OCI-LY1 (cell line): ENCODE results near the gene STX5.

Experiments used
- H2AFZ ChIP-seq: fragments of 200-600 bp; sonication (generic), shearing (Covaris generic); 2 replicates; pipeline ENCODE4 v1.6.0; 2014; ENCODE audit warnings: antibody characterized with exemption, mild to moderate bottlenecking, low read length
- H3F3A ChIP-seq: fragments of 200-600 bp; sonication (generic), shearing (Covaris generic); 2 replicates; pipeline ENCODE4 v1.6.0; 2014; ENCODE audit warnings: mild to moderate bottlenecking, antibody characterized with exemption, low read length, moderate library complexity; ENCODE audit not compliant: insufficient read depth
- H3K27ac ChIP-seq: fragments of 200-600 bp; sonication (generic); 2 replicates; pipeline ENCODE4 v1.5.1; 2014; ENCODE audit warnings: low read length, mixed run types, mild to moderate bottlenecking, low read depth; ENCODE audit not compliant: poor library complexity, severe bottlenecking
- H3K27me3 ChIP-seq: fragments of 200-600 bp; sonication (generic); 2 replicates; pipeline ENCODE4 v1.6.0; 2014; ENCODE audit warnings: antibody characterized with exemption, mild to moderate bottlenecking, low read length, moderate library complexity; ENCODE audit not compliant: insufficient read depth
- H3K36me3 ChIP-seq: fragments of 200-600 bp; sonication (generic); 2 replicates; pipeline ENCODE4 v1.6.1; 2014; ENCODE audit warnings: mild to moderate bottlenecking, antibody characterized with exemption, low read length, moderate library complexity, mixed read lengths; ENCODE audit not compliant: insufficient read depth
- H3K4me1 ChIP-seq: fragments of 200-600 bp; sonication (generic); 2 replicates; pipeline ENCODE4 v1.5.1; 2014; ENCODE audit warnings: mild to moderate bottlenecking, low read length, moderate library complexity; ENCODE audit not compliant: insufficient read depth, severe bottlenecking
- H3K4me2 ChIP-seq: fragments of 200-600 bp; sonication (generic), shearing (Covaris generic); 2 replicates; pipeline ENCODE4 v1.6.1; 2014; ENCODE audit warnings: low read length
- H3K4me3 ChIP-seq: fragments of 200-600 bp; sonication (generic); 2 replicates; pipeline ENCODE4 v1.5.1; 2014; ENCODE audit warnings: low read length, low read depth, mild to moderate bottlenecking, mixed read lengths; ENCODE audit not compliant: poor library complexity, severe bottlenecking
- H3K79me2 ChIP-seq: fragments of 200-600 bp; shearing (Covaris generic); 2 replicates; pipeline ENCODE4 v1.6.1; 2016; ENCODE audit warnings: mixed run types, low read length, mixed read lengths; ENCODE audit not compliant: insufficient read depth
- H3K9ac ChIP-seq: fragments of 200-600 bp; sonication (generic), shearing (Covaris generic); 2 replicates; pipeline ENCODE4 v1.6.1; 2014; ENCODE audit warnings: mild to moderate bottlenecking, low read length, mixed read lengths
- H3K9me2 ChIP-seq: fragments of 200-600 bp; sonication (generic), shearing (Covaris generic); 2 replicates; pipeline ENCODE4 v1.6.1; 2014; ENCODE audit warnings: low read depth, mild to moderate bottlenecking, low read length, mixed read lengths
- H3K9me3 ChIP-seq: fragments of 200-600 bp; shearing (Covaris generic); 2 replicates; pipeline ENCODE4 v1.6.1; 2014; ENCODE audit warnings: low read length, mixed read lengths
- H4K20me1 ChIP-seq: fragments of 200-600 bp; sonication (generic), shearing (Covaris generic); 2 replicates; pipeline ENCODE4 v1.6.0; 2016; ENCODE audit warnings: mild to moderate bottlenecking, low read length; ENCODE audit not compliant: insufficient read depth
- EZH2 ChIP-seq: fragments of 200-600 bp; sonication (generic), shearing (Covaris generic); IDR thresholded peaks from 2 replicates; pipeline ENCODE4 v1.8.0; 2017; ENCODE audit warnings: borderline replicate concordance, mixed run types, mild to moderate bottlenecking, antibody characterized with exemption, low read length, moderate library complexity, mixed read lengths
- TF ChIP-seq, protein P1 (sequence below): fragments of 200-600 bp; sonication (generic), shearing (Covaris generic); IDR thresholded peaks from 2 replicates; pipeline ENCODE4 v1.5.1; 2017; ENCODE audit warnings: mild to moderate bottlenecking, antibody characterized with exemption, low read length, moderate library complexity, mixed read lengths

Gene STX5

DNA sequence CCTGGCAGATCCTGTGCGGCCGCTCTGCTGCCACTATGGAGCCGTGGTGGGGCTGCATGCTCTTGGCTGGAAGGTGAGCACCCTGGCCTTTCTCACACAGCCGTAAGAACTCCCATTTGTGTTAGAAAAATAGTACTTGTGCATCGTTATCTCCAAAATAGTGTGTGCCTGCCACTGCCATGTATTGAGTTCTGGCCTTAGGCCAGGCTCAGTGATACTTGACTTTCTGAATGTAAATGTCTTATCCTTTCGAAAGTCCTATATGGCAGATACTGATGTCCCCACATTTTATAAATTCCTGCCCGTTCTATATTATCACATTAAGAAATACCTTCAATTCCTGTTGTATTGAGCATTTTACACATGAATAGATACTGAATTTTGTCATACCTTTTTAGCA lies 49.1 kb downstream of the STX5 start:
- no peaks in the 10 kb centered on the region for H3K9me3 ChIP-seq
- H3K9me2 ChIP-seq: no peaks in the 10 kb centered on the region
- H3K4me2 ChIP-seq: no peak overlapping the region
- TF ChIP-seq, protein P1, sequence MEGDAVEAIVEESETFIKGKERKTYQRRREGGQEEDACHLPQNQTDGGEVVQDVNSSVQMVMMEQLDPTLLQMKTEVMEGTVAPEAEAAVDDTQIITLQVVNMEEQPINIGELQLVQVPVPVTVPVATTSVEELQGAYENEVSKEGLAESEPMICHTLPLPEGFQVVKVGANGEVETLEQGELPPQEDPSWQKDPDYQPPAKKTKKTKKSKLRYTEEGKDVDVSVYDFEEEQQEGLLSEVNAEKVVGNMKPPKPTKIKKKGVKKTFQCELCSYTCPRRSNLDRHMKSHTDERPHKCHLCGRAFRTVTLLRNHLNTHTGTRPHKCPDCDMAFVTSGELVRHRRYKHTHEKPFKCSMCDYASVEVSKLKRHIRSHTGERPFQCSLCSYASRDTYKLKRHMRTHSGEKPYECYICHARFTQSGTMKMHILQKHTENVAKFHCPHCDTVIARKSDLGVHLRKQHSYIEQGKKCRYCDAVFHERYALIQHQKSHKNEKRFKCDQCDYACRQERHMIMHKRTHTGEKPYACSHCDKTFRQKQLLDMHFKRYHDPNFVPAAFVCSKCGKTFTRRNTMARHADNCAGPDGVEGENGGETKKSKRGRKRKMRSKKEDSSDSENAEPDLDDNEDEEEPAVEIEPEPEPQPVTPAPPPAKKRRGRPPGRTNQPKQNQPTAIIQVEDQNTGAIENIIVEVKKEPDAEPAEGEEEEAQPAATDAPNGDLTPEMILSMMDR: no peak
- no peak for TF ChIP-seq EZH2
- H3K36me3 ChIP-seq: peaks cover 15% of the 10 kb centered on the region; the same call in 1 of the 2 replicates
- no peaks in the 10 kb centered on the region for H3K27me3 ChIP-seq
- H3K4me3 ChIP-seq: no peak overlapping the region
- H3K27ac ChIP-seq: no peak overlapping the region
- H3K4me1 ChIP-seq: peaks cover 10% of the 10 kb centered on the region
- no peaks in the 10 kb centered on the region for H3F3A ChIP-seq
- no peak overlapping the region for H2AFZ ChIP-seq
- H4K20me1 ChIP-seq: no peaks in the 10 kb centered on the region
- no peaks in the 10 kb centered on the region for H3K79me2 ChIP-seq
- no peak overlapping the region for H3K9ac ChIP-seq

DNA sequence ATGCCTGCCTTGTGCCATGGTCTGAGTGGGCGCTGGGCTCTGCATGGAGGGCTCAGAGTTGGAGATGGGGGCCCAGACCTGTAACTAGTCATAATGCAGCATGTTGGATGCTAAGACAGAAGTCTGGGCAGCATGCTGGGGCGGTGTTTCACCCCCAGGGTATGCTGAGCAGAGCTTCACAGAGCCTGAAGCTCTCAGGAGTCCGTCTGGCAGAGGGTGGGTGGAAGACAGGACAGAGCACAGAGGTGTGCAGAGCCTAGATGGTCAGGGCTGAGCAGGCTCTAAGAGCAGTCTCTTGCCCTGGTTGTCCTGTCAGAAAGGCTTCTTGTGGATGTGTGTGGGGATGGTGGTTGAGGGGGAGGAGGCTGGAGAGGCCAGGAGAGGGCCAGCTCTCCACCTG lies 53.4 kb downstream of the STX5 start:
- Histone ChIP-seq H4K20me1 (no peaks in the 10 kb centered on the region), H3K9me2 (no peaks in the 10 kb centered on the region), H3K36me3 (peaks cover 28% of the 10 kb centered on the region; the same call in 1 of the 2 replicates), H3K4me2 (no peak overlapping the region), H2AFZ (no peak overlapping the region), H3K4me3 (no peak overlapping the region), H3K79me2 (no peaks in the 10 kb centered on the region), H3K9ac (no peak overlapping the region), H3F3A (no peaks in the 10 kb centered on the region), H3K9me3 (no peaks in the 10 kb centered on the region), H3K27me3 (no peaks in the 10 kb centered on the region), H3K27ac (no peak overlapping the region), H3K4me1 (no peaks in the 10 kb centered on the region)
- TF ChIP-seq, protein P1: no peak
- no peak for TF ChIP-seq EZH2

DNA sequence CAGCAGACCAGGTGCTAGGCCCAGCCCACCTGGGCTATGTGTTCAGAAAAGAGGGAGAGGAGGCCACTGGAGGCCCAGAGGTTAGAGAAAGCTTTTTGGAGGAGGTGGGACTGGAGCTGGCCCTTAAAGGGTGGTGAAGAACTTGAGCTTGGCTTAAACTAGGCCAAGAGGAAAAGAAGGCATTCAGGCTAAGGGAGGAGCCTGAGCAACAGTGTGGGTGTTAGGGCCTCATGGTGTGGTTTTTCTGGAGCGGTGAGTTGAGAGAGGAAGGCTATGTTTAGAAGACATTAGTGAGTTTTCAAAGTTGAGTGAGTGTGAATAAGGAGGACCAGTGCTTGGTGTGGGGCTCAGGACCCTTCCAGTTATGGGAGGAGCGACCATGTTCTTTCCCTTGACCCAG lies 54.5 kb downstream of the STX5 start:
- no peak overlapping the region for H3K4me2 ChIP-seq
- no peaks in the 10 kb centered on the region for H3F3A ChIP-seq

More for the DNA sequence above, 54.5 kb downstream of the STX5 start:
- Histone ChIP-seq H3K79me2 (no peaks in the 10 kb centered on the region), H3K4me3 (no peak overlapping the region), H3K9me2 (no peaks in the 10 kb centered on the region), H3K27me3 (no peaks in the 10 kb centered on the region), H3K9me3 (no peaks in the 10 kb centered on the region), H3K4me1 (peaks cover 3% of the 10 kb centered on the region), H2AFZ (no peak overlapping the region), H4K20me1 (no peaks in the 10 kb centered on the region), H3K27ac (no peak overlapping the region), H3K36me3 (peaks cover 22% of the 10 kb centered on the region; the same call in 1 of the 2 replicates), H3K9ac (no peak overlapping the region)
- TF ChIP-seq, protein P1: no peak
- TF ChIP-seq EZH2: no peak
